H9 (cell line): ENCODE data around the gene TGOLN2. TPM values are rescaled to one million over a fixed set of nuclear protein-coding genes. Genes with fewer than 3 reads are reported as not detected.
"Not testable (repeated sequence)": the region's sequence is repeated elsewhere in the genome, so short reads cannot be mapped to it uniquely, and the experiment has no call there.

Experiments
- DNase-seq: peaks from one replicate; pipeline ENCODE4 v3.0.0-alpha.2; 2017
- H2AFZ ChIP-seq: one replicate; pipeline ENCODE4 v1.6.1; 2013; ENCODE audit warnings: mild to moderate bottlenecking, low read length, control low read depth, moderate library complexity
- H2AK5ac ChIP-seq: 2 replicates; pipeline ENCODE4 v1.6.1; 2013; ENCODE audit warnings: low read length, control low read depth, mixed read lengths; ENCODE audit not compliant: insufficient read length
- H2BK120ac ChIP-seq: one replicate; pipeline ENCODE4 v1.6.1; 2013; ENCODE audit warnings: low read depth, mild to moderate bottlenecking, low read length, control low read depth, inconsistent platforms; ENCODE audit not compliant: poor library complexity, severe bottlenecking
- H2BK12ac ChIP-seq: 2 replicates; pipeline ENCODE4 v1.6.1; 2013; ENCODE audit warnings: low read length, control low read depth, mixed read lengths, low read depth; ENCODE audit not compliant: insufficient read length
- H2BK15ac ChIP-seq: 2 replicates; pipeline ENCODE4 v1.6.1; 2013; ENCODE audit warnings: low read depth, low read length, control low read depth
- H2BK20ac ChIP-seq: one replicate; pipeline ENCODE4 v1.6.1; 2013; ENCODE audit warnings: low read depth, mild to moderate bottlenecking, low read length, control low read depth, inconsistent platforms; ENCODE audit not compliant: poor library complexity, severe bottlenecking
- H2BK5ac ChIP-seq: 2 replicates; pipeline ENCODE4 v1.6.1; 2013; ENCODE audit warnings: low read length, control low read depth, mixed read lengths; ENCODE audit not compliant: insufficient read length
- H3K14ac ChIP-seq: 2 replicates; pipeline ENCODE4 v1.6.1; 2013; ENCODE audit warnings: low read length, control low read depth; ENCODE audit not compliant: insufficient read depth
- H3K18ac ChIP-seq: 2 replicates; pipeline ENCODE4 v1.6.1; 2013; ENCODE audit warnings: low read depth, mild to moderate bottlenecking, mixed read lengths, low read length, control low read depth; ENCODE audit not compliant: insufficient read length
- H3K23ac ChIP-seq: 2 replicates; pipeline ENCODE4 v1.6.1; 2013; ENCODE audit warnings: low read length, control low read depth, mixed read lengths, low read depth; ENCODE audit not compliant: insufficient read length
- H3K23me2 ChIP-seq: 2 replicates; pipeline ENCODE4 v1.6.1; 2013; ENCODE audit warnings: low read depth, mild to moderate bottlenecking, mixed read lengths, low read length, control low read depth; ENCODE audit not compliant: insufficient read length, poor library complexity, severe bottlenecking
- H3K27ac ChIP-seq: 2 replicates; pipeline ENCODE4 v1.5.1; 2013; ENCODE audit warnings: low read length, control low read depth, mixed read lengths, low read depth; ENCODE audit not compliant: insufficient read length
- H3K27me3 ChIP-seq: 2 replicates; pipeline ENCODE4 v1.6.1; 2013; ENCODE audit warnings: low read length, control low read depth, inconsistent platforms; ENCODE audit not compliant: insufficient read depth
- H3K4ac ChIP-seq: 2 replicates; pipeline ENCODE4 v1.6.1; 2013; ENCODE audit warnings: low read depth, mild to moderate bottlenecking, control low read depth, inconsistent platforms, low read length, moderate library complexity
- H3K4me1 ChIP-seq: 2 replicates; pipeline ENCODE4 v1.6.1; 2013; ENCODE audit warnings: low read length, control low read depth, inconsistent platforms; ENCODE audit not compliant: insufficient read depth
- H3K4me2 ChIP-seq: 2 replicates; pipeline ENCODE4 v1.6.1; 2013; ENCODE audit warnings: low read length, control low read depth, mixed read lengths; ENCODE audit not compliant: insufficient read length, insufficient read depth
- H3K56ac ChIP-seq: 2 replicates; pipeline ENCODE4 v1.6.1; 2013; ENCODE audit warnings: low read depth, mild to moderate bottlenecking, mixed read lengths, low read length, control low read depth; ENCODE audit not compliant: insufficient read length
- H3K79me1 ChIP-seq: 2 replicates; pipeline ENCODE4 v1.6.1; 2013; ENCODE audit warnings: low read depth, mild to moderate bottlenecking, moderate library complexity, low read length, control low read depth, inconsistent platforms; ENCODE audit not compliant: insufficient read depth, poor library complexity, severe bottlenecking
- H3K79me2 ChIP-seq: 2 replicates; pipeline ENCODE4 v1.6.1; 2013; ENCODE audit warnings: low read length, control low read depth, inconsistent platforms; ENCODE audit not compliant: insufficient read depth
- H3K9ac ChIP-seq: 2 replicates; pipeline ENCODE4 v1.6.1; 2013; ENCODE audit warnings: low read length, control low read depth, mixed read lengths; ENCODE audit not compliant: insufficient read length; ENCODE audit errors: extremely low read depth
- H3K9me3 ChIP-seq: one replicate; pipeline ENCODE4 v1.6.1; 2013; ENCODE audit warnings: low read depth, low read length, inconsistent platforms; ENCODE audit not compliant: control insufficient read depth
- H3T11ph ChIP-seq: one replicate; pipeline ENCODE4 v1.6.1; 2013; ENCODE audit warnings: mild to moderate bottlenecking, low read length, control low read depth, inconsistent platforms
- H4K20me1 ChIP-seq: one replicate; pipeline ENCODE4 v1.6.1; 2013; ENCODE audit not compliant: control insufficient read depth, insufficient read length, insufficient read depth
- H4K5ac ChIP-seq: 2 replicates; pipeline ENCODE4 v1.6.1; 2013; ENCODE audit warnings: low read depth, mild to moderate bottlenecking, mixed read lengths, low read length, control low read depth; ENCODE audit not compliant: insufficient read length
- H4K8ac ChIP-seq: replicated peaks from 2 replicates; pipeline ENCODE4 v1.6.1; 2013; ENCODE audit warnings: low read length, control low read depth, mixed read lengths, low read depth; ENCODE audit not compliant: insufficient read length
- H4K91ac ChIP-seq: 2 replicates; pipeline ENCODE4 v1.6.1; 2013; ENCODE audit warnings: low read depth, mild to moderate bottlenecking, moderate library complexity, mixed read lengths, low read length, control low read depth; ENCODE audit not compliant: insufficient read length
- H3K27ac Mint-ChIP-seq, 3 experiments: 2 replicates in 2 of 3; 3 replicates in 1 of 3; pipeline ENCODE4 v1.8.0; 2020 to 2021; ENCODE audit warnings: mixed read lengths in 3 of 3, mild to moderate bottlenecking in 1 of 3, moderate library complexity in 1 of 3
- H3K27me3 Mint-ChIP-seq: 2 replicates; pipeline ENCODE4 v1.8.0; 2021; ENCODE audit warnings: low read depth, mild to moderate bottlenecking, moderate library complexity, mixed read lengths
- H3K36me3 Mint-ChIP-seq, 3 experiments: 2 replicates in 2 of 3; 3 replicates in 1 of 3; pipeline ENCODE4 v1.8.0; 2020 to 2021; ENCODE audit warnings: low read depth in 3 of 3, mixed read lengths in 3 of 3; ENCODE audit not compliant: insufficient read depth in 1 of 3
- H3K4me1 Mint-ChIP-seq, 2 experiments: 2 replicates each; pipeline ENCODE4 v1.8.0; 2020; ENCODE audit warnings: mixed read lengths in 2 of 2
- H3K4me3 Mint-ChIP-seq, 2 experiments: 2 replicates in 1 of 2; 3 replicates in 1 of 2; pipeline ENCODE4 v1.8.0; 2020 to 2021; ENCODE audit warnings: mild to moderate bottlenecking in 2 of 2, mixed read lengths in 2 of 2, moderate library complexity in 1 of 2
- H3K9me3 Mint-ChIP-seq, 2 experiments: 2 replicates in 1 of 2; 3 replicates in 1 of 2; pipeline ENCODE4 v1.8.0; 2020; ENCODE audit warnings: mild to moderate bottlenecking in 2 of 2, mixed read lengths in 2 of 2, moderate library complexity in 1 of 2
- CTCF ChIP-seq: fragments of 200-600 bp; sonication (generic); conservative IDR thresholded peaks from 3 replicates; pipeline ENCODE4 v1.8.0; 2021; ENCODE audit warnings: antibody characterized with exemption, mild to moderate bottlenecking
- WGBS: extraction: QIAGEN DNeasy Blood & Tissue Kit; methylation state at CpG from one replicate; pipeline ENCODE4 v1.1.7; 2013; ENCODE audit warnings: missing lambda C conversion rate, low lambda C conversion rate, mixed read lengths; ENCODE audit not compliant: insufficient read length; ENCODE audit errors: extremely low coverage; 5-methylcytosine and 5-hydroxymethylcytosine counted together
- total RNA-seq: library from RNA; stranded (reverse); gene quantifications from 2 replicates; pipeline ENCODE4 v1.2.1, GENCODE V29; 2021

The TGOLN2 gene
- total RNA-seq, 1 experiment from 2014 or later: 47.8 TPM

GRCh38 chr2:85334928-85335327, 7.1 kb upstream of the TGOLN2 start:
- H4K8ac ChIP-seq: no peak overlapping the region
- no peak overlapping the region for H3K4me2 ChIP-seq
- H3K18ac ChIP-seq: no peak overlapping the region
- no CpG with 5 or more reads among the region's 2 CpGs for WGBS
- H3K27ac ChIP-seq: no peak overlapping the region
- no peak overlapping the region for H2BK5ac ChIP-seq
- no peak overlapping the region for H3K23ac ChIP-seq
- H3K9me3 ChIP-seq: no peaks in the 10 kb centered on the region
- no peak overlapping the region for H2BK15ac ChIP-seq
- no peak overlapping the region for H2AK5ac ChIP-seq
- H2BK20ac ChIP-seq: no peak overlapping the region
- no peak overlapping the region for H2BK120ac ChIP-seq
- no peak for TF ChIP-seq CTCF
- no peak overlapping the region for H3K56ac ChIP-seq
- no peak overlapping the region for H3K9ac ChIP-seq
- H4K5ac ChIP-seq: no peak overlapping the region
- H3K36me3 Mint-ChIP-seq: no peaks in the 10 kb centered on the region; a peak in 1 of 7 replicates
- H2BK12ac ChIP-seq: no peak overlapping the region
- no peak overlapping the region for H4K91ac ChIP-seq
- H3T11ph ChIP-seq: no peak overlapping the region
- H4K20me1 ChIP-seq: no peaks in the 10 kb centered on the region
- no peaks in the 10 kb centered on the region for H3K27me3 ChIP-seq
- H3K27ac Mint-ChIP-seq: no peak overlapping the region
- no peaks in the 10 kb centered on the region for H3K79me1 ChIP-seq
- H3K14ac ChIP-seq: no peak overlapping the region
- H3K23me2 ChIP-seq: no peaks in the 10 kb centered on the region
- peaks cover 3 to 6% of the 10 kb centered on the region in 2 experiments; a peak in 4 of 5 replicates for H3K9me3 Mint-ChIP-seq
- peaks cover 13 to 17% of the 10 kb centered on the region in 2 experiments for H3K4me1 Mint-ChIP-seq
- H3K4ac ChIP-seq: no peak overlapping the region
- no peak overlapping the region for H3K4me3 Mint-ChIP-seq
- no peak for DNase-seq
- H3K4me1 ChIP-seq: no peaks in the 10 kb centered on the region; the same call in 1 of the 2 replicates
- peaks cover 11% of the 10 kb centered on the region for H3K27me3 Mint-ChIP-seq
- no peak overlapping the region for H2AFZ ChIP-seq
- no peaks in the 10 kb centered on the region for H3K79me2 ChIP-seq

- H3K27me3 Mint-ChIP-seq, H3K23me2 ChIP-seq, H3K56ac ChIP-seq, H3K9me3 ChIP-seq, H4K8ac ChIP-seq, DNase-seq, H3K27me3 ChIP-seq, H3K4me3 Mint-ChIP-seq, H3K36me3 Mint-ChIP-seq, H3K79me1 ChIP-seq, H3K4me2 ChIP-seq, H2BK12ac ChIP-seq, H3K4me1 ChIP-seq, H2AK5ac ChIP-seq, H4K20me1 ChIP-seq, H2BK15ac ChIP-seq, H3K27ac Mint-ChIP-seq, H3K27ac ChIP-seq, H3K18ac ChIP-seq, H2BK20ac ChIP-seq, H3T11ph ChIP-seq, H3K9me3 Mint-ChIP-seq, H3K23ac ChIP-seq, H3K9ac ChIP-seq, H2BK5ac ChIP-seq, H2BK120ac ChIP-seq, H3K14ac ChIP-seq, H3K79me2 ChIP-seq, H3K4ac ChIP-seq, H4K5ac ChIP-seq, H4K91ac ChIP-seq, H2AFZ ChIP-seq: not testable (repeated sequence)
- peaks cover 13 to 24% of the 10 kb centered on the region in 2 experiments for H3K4me1 Mint-ChIP-seq
- no CpG with 5 or more reads among the region's 4 CpGs for WGBS
Observed at GRCh38 chr2:85333877-85334276, 6.1 kb upstream of the TGOLN2 start.
